Measurements from ENCODE around the gene C1QTNF6.
"Not testable (repeated sequence)": the region's sequence is repeated elsewhere in the genome, so short reads cannot be mapped to it uniquely, and the experiment has no call there.

The C1QTNF6 gene

DNA sequence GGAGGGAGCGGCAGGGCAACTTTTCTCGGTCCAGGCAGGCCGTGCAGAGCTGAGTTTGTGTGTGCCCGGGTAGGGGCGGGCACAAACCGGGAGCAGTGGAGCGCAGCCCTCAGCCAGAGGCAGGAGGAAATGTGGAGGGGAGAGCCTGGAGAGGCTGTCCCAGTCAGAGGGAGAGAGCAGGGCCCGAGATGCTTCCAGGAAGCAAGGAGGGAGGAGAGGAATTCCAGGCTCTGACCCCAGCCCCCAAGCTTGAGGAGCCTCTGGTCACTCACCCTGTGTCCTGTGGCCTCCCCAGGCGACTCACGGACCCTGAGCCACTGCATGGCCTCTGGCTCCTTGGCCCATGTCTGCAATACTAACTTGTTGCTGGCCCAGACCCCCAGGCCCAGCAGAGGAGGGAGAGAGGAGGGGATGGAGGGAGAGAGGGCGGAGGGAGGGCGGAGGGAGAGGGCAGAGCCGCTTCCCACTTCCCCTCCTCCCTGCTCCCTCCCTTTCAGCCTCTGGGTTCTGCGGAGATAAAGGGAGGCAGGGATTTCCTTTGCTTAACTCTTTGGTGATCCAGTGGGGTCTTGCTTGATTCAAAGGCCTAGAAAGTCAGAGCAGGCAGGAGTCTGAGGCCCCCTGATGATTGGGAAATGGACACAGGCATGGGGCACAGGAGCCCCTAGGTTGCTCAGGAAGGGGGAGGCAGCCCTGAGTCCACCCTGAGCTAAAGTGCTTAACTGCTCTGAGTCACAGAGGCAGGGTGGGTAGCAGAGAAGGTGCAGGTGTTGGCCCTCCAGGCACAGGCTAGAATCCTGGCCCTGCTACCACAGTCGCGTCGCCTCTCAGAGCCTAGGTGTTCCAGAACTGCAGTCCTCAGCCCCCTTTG, at the start of gene C1QTNF6:
TSS of gene C1QTNF6 (minus strand) at position 357 of the 871 bp plus-strand sequence. CDS start at position 323, 34 bp downstream.
- DNase-seq = no peak

DNA sequence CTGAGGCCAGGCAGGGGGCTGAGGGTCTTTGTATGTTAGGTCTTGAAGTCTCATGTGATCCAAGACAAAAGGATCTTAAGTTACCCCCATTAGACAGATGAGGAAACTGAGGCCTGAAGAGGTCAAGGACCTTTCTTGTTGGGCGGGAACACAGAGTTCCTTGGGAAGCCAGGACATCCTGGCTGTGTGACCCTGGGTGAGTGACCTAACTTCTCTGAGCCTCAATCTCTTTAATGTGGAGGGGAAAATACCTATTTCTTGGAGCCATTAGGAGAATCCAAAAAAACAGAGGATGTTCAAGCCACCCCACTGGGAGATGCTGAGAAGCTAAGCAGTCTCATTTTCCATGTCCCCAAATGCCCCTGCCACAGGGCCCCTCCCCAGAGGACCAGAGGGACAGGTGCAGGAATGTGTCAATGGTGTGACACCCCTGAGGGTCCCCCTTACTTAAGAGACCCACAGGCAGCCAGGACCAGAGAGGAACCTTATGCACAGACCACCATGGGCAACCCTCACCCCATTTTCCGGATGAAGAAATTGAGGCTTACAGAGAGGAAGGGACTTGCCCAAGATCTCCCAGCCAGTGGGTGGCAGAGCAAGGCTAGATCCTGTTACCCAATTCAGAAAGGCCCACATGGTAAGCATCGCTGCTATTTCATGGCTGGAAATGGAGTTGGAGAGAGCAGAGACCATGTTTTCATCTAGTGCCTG, 48.0 kb upstream of the C1QTNF6 start:
- no peak for DNase-seq

- DNase-seq = no peak
These were observed 47.0 kb upstream of the C1QTNF6 start for GRCh38 chr22:37234736-37235711.

DNA sequence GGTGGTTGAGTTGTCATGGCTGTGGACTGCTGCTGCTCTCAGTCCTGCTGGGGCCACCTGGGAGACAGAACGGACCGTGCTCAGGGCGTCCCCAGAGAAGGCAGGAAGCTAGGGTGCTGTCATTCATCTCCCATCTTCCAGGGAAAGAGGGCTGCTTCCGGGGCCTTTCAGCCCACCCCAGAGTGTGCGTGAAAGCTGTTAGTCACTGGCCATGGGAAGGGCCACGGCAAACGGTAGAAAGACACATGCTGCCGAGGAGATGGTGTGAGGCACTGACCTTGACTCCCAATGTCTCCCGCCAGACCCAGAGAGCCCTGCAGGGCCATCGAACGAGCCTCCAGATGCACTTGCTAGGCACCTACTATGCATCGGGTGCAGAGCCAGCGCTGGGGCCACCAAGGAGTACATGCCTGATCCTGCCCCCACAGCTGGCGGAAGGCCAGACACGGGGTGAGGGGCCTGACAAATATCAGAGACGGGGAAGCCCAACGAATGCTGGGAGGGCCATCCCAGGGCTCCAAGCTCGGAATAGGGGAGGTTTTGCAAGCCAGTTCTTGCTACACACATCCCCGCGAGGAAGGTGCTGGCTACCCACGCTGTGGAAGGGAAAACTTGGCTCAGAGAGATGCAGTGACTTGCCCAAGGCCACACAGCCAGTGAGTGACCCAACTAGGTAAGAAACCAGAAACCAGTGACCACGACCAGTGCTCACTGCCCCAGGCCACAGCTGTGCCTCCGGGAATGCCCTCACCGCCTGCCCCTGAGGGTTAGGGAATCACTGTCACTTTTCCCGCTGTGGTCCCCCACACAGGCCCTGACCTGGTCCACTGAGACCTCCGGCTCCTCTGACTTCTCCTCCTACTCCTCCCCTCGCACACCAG, 45.9 kb upstream of the C1QTNF6 start:
- DNase-seq = no peak

GRCh38 chr22:37233371-37233750, 45.3 kb upstream of the C1QTNF6 start:
- DNase-seq = not testable (repeated sequence)

DNA sequence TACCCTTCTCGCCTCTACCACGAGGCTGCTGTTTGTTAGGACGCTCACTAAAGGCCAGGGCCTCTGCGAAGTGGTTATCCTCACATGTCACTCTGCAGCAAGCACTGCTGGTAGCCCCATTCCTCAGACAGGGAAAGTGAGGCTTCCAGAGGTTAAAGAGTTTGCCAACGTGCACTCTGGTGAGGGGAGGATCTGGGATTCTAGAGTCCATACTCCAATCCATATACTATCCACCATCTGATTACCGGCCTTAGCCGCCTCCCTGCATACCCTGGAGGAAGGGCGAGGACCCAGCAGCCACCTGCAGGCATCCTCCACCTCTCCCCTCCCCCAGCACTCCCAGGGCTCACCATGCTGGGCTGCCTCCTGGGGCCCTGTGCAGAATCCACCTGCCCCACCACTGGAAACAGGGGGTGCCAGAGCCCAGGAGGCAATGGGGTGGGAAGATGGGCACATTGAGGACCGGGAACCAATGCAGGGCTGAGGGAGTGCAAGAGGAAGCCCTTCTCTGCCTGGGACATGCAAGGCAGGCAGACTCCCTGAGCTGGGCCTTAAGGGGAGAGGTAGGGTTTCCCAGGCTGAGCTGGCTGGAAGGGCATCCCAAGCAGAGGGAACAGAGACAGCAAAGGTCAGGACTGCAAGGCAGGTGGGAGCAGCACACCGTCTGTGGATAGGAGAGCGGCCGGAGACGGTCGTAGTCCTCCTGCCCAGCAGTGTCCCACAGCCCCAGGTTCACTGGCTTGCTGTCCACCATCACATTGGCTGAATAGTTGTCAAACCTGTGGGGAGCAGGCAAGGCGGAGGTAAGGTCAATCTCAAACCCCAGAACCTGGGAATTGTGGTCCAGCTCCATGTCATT, 44.3 kb upstream of the C1QTNF6 start:
- no peak for DNase-seq

DNA sequence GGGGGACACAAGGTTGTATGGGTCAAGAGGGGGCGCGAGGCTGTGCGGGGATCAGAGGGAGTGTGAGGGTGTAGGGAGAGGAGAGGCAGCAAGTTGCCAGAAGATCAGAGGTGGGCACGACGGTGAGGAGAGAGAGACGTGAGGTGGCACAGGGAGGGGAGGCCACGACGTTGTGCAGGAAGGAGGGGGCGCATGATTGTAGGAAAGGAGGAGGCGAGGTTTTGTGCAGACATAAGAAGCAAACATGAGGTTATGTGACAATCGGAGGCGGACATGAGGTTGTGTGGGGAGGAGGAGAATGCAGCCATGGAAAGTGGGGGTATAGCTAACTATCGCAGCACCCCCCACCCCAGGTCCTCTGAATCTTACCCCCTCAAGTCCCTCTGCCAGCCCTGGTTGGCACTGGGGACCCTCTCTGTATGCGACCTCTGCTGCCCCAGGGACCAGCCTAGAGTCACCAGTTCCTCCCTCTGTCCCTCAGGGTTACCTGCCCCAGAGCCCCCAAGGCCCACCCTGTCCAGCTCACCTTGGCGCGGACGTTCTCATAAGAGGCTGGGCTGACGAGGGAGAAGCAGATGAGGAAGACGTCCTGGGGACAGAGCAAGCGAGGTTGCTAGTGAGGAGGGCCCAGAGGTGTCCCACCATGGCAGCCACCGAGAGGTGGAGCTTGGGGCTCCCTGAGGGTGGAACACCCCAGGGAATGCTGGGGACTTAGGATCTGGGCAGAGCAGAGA, 43.5 kb upstream of the C1QTNF6 start:
- DNase-seq = no peak

- DNase-seq = peak; percentile 33
These were observed 42.8 kb upstream of the C1QTNF6 start for GRCh38 chr22:37230673-37231405.

DNA sequence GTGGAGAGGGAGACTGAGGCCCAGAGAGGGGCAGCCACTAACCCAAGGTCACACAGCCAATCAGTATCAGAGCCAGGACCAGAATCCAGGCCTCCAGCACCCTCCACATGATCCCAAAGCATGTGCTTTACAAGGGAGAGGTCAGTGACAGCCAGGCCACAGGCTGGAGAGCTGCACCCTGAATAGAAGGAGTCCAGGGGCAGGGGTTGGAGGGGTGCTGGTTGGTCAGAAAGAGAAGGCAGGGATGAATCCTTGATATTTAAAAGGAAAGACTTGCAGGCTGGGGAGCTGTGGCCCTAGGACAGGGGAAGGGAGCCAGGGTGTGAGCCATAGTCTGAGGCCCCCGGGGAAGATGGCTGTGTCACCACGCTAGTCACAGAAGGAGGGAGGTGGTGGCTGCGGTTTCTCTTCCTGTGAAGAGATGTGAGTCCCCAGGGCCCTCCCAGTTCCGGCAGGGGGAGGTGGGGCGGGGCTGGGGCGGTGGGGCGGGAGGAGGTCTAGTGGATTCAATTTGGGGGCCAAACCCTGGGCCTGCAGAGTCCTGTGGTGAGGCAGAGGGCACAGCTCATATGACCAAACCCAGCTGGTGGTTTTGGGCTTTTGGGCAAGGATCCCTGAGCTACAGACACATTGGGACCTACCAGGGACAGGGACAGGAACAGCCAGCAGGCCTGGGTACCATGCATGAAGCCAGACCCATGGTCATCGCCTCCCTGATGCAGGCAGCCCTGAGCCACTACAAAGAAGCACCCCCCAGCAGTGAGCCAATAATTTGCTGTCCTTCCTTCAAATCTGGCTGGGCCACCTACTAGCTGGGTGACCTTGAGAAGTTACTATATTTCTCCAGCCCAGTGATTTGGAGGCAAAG, 42.0 kb upstream of the C1QTNF6 start:
- DNase-seq = peak; percentile 96

- no peak for DNase-seq
These were observed 41.2 kb upstream of the C1QTNF6 start for GRCh38 chr22:37229012-37229804.

GRCh38 chr22:37228106-37229011, 40.3 kb upstream of the C1QTNF6 start:
- DNase-seq = peak; percentile 56

GRCh38 chr22:37226514-37226913, 38.5 kb upstream of the C1QTNF6 start:
- no peak for DNase-seq

GRCh38 chr22:37226087-37226486, 38.0 kb upstream of the C1QTNF6 start:
- no peak for DNase-seq

DNA sequence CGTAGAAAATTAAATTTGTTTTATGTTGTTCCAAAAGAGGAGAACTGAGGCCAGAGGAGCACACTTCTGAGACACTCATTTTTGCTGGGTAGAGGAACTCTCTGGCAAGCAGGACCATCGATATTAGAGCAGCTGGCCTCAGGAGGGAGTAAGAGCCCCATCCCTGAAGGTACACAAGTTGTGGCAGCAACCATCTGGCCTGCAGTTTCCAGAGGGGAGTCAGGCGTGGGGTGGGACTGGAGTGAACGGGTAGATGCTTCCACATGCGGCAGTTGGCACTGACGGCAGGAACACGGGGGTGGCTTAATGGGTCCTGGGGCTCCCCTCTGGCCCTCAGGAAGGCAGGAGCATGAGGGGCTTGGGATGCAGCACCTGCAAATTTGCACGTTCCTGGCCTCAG, 37.4 kb upstream of the C1QTNF6 start:
- peak; percentile 37 for DNase-seq

DNA sequence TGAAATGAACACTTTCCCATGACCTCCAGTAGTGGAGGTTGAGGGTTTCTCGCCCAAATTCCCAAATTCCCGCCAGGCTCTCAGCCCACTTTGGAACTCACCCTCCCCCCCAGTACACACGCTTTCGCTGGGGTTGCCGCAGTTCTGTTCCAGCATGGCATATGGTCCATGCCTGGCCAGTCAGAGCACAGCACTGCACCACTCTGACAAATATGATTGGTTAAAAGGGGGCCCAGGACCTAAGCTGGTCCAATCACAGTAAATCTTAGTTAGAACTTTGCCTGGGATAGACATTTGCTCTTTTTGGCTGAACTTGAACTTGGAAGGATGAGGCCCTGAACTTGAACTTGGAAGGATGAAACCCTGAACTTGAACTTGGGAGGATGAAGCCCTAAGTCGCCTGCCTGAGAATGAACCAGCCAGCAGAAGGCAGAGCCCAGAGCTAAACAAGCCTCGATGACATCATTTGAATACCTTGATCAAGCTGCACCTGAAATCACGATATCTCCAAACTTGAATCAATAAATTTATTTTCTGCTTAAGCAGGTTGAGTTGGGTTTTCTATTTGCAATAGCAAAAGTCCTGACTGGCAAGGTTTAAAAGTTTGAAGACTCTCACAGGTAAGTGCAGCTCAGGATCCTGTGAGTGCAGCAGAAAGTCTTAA, 36.8 kb upstream of the C1QTNF6 start:
- no peak for DNase-seq
